GM12872 (cell line): ENCODE results near the gene CNIH2.

Experiments used
- CTCF ChIP-seq: IDR thresholded peaks from 3 replicates; pipeline ENCODE4 v1.5.1; 2011; ENCODE audit warnings: low read depth, mild to moderate bottlenecking, low read length, moderate library complexity; ENCODE audit not compliant: insufficient read depth

CNIH2 gene

GRCh38 chr11:66299186-66299585, 21.2 kb downstream of the CNIH2 start:
- TF ChIP-seq CTCF: no peak

- TF ChIP-seq CTCF: no peak
Observed at GRCh38 chr11:66302656-66303055, 24.7 kb downstream of the CNIH2 start.

- no peak for TF ChIP-seq CTCF
Observed at GRCh38 chr11:66309475-66309874, 31.5 kb downstream of the CNIH2 start.

GRCh38 chr11:66310324-66310723, 32.3 kb downstream of the CNIH2 start:
- TF ChIP-seq CTCF: no peak

- TF ChIP-seq CTCF: no peak; the same call in 1 of the 3 replicates
Observed at GRCh38 chr11:66311470-66311964, 33.5 kb downstream of the CNIH2 start.

GRCh38 chr11:66311965-66312548, 34.1 kb downstream of the CNIH2 start:
- TF ChIP-seq CTCF: peak; percentile 93; the same call in 1 of the 3 replicates

- TF ChIP-seq CTCF: no peak
Observed at GRCh38 chr11:66312549-66313320, 34.8 kb downstream of the CNIH2 start.
